GM19463 (cell line): ENCODE results near the gene MPHOSPH8.
"Not testable (repeated sequence)": the region's sequence is repeated elsewhere in the genome, so short reads cannot be mapped to it uniquely, and the experiment has no call there.

Experiments
- ATAC-seq: cut with Tn5 transposase; IDR thresholded peaks from one replicate; pipeline ENCODE4 v1.9.1; 2021; ENCODE audit warnings: mild to moderate bottlenecking, moderate library complexity; ENCODE audit not compliant: unreplicated experiment

Gene MPHOSPH8

DNA sequence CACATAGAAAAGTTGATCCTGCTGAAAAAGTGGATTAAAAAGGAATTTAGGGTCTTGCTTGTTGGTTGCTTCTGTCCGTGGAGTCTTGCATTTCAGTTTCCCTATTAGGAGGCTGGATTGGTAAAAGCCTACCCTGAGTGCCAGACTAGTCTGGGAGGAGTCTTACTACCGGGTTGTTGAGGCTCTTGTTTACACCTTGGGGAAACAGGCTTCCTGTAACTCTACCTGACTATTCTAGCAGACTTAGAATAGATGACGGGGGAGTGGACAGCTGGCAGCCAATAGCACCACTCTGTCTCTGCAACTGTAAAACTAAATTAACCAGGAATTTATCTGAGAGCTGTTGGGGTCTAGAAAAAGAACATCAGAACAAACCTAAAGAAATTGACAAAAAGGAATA is 11.3 kb upstream of the MPHOSPH8 start:
- no peak for ATAC-seq

DNA sequence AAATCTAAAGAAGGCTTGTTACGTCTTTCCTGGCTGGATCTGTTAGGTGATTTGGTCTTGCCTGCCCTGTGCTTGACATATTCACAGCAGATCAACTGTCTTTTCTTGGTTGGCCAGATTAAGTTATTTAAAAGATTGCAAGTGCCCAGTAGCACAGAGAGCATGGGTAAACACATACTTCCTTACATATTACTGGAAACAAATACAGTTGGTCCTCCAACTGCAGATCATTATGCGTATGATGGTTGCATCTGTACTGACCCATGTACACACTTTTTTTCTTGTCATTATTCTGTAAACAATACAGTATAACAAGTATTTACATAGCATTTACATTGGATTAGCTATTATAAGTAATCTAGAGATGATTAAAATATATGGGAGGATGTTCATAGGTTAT is 9.2 kb upstream of the MPHOSPH8 start:
- no peak for ATAC-seq

DNA sequence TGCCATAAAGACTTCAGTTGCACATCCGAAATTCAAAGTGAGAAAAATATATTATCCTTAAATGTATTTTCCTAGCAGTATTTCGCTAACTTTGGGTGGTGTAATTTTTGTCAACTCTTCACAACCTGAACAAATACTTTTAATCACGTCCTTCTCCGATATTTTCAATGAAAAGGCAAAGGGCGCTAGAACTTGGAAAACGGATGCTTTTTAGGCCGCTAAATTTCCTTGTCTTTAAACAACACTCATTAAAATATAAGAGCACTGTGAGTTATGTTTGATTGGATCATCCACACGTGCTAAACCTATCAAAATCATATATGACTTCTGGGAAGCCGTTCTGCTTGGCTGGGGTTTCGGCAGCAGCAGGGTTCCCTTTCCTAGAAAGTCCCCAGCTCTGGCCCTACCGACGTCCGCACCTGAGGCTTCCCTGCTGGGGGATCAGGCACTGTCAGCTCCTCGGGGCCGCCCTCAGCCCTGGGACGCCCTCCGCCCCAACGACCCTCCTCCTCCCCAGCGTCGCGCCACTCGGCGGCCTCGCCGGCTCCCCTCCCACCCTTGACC is 462 bp upstream of the MPHOSPH8 start:
- no peak for ATAC-seq

DNA sequence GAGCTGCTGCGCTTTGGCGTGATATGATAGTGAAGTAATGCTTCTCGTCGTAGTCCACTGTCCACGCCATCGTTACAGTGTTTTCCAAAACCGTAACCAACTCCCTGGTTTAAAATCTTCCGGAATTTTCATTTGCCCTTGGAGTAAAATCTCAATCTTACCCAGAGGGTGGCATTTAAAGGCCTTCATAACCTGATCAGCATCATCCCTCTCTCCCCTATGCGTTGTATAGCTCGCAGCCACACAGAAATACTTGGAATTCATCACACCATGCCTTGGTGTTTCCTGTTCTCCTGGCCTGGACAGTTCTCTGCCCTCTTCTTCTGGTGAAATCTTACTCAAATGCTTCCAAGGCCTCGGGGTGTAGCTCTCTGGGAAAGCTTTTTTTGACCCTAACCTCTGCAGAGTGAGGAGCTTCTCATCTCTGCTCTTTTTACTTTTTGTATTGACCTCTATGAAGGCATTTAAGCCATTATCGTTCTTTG is 839 bp downstream of the MPHOSPH8 start:
- no peak for ATAC-seq

DNA sequence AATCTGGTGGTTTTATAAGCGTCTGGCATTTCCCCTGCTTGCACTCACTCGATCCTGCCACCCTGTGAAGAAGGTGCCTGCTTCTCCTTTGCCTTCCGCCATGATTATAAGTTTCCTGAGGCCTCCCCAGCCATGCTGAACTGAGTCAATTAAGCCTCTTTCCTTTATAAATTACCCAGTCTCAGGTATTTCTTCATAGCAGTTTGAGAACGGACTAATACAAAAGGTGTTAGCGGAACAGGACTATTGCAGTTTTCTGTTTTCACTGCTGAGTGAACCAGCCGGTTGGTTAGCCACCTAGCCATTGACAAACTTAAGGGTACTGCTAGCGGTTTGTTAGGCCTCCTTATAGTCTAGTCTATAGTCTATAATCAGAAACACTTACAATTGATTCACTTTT is 2.5 kb downstream of the MPHOSPH8 start:
- not testable (repeated sequence) for ATAC-seq

DNA sequence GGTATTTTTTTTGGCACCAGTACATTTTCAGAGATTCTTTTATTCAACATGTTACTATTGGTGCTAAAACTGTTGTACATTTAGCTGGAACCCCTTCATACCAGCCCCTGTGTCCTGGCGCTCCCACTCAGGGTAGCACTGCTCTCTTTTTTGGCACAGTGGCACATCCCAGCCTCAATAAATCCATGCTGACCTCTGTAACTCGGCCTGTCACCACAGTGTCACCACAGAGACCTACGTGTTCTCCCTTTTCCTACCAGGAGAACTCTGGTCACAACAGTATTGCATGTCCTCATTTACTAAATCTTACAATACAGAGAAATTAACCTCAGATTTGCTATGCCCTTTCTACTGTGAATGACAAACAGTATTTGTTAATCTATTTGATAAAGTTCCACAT is 10.2 kb downstream of the MPHOSPH8 start:
- no peak for ATAC-seq

DNA sequence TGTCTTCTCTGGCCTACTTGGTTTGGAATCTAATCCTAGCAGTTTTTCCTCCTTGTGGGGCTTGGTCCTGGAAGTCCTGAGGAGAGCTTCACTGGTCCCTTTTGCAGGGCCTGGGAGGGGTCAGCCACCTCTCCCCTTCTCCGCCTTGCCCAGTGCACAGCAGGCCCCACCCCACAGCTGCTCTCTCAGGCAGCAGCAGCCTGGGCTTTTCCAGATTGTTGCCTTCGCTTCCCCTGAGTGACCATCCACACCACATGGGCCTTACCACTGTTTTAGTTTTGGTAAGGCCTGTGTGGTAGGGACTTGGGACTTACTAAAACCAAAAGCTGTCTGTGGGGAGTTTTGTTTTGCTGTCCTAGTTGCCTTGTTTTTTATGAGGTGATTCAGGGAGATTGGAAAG is 11.5 kb downstream of the MPHOSPH8 start:
- ATAC-seq, result peak; percentile 58

DNA sequence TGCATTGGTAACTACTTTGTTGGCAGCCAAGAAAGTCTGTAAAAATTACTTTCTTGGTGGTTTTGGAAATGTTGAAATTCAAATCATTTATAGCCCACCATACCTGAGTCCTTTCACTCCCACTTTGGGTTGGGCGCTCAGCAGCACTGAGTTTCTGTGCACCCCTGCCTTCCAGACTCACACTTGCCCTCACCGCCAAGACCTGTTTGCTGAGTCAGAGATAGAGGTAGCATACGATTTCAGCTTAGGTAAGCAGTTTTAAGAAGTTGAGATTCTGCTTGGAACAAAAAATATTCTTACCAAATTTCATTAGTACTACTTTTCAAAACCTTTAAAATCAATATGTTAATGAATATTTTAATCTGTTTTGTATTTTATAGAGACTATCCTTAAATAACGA is 12.6 kb downstream of the MPHOSPH8 start:
- ATAC-seq, result no peak

DNA sequence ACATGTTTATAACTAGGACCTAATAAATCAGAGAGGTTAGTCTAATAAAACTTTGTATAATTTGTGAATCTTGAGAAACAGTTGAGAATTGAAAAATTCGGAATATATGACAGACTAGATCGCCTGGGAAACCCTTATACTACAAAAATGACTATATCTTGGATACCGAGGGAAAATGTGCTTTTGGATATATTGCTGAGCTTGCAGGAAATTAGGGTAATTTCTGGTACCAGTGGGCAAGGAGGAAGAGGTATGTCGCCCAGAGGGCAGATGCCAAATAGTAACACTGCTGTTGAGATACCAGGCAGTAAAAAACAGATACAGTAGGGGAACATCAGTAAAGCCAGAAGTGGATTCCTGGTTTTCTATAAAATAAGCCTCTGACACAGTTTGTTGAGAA is 17.3 kb downstream of the MPHOSPH8 start:
- ATAC-seq, result no peak

DNA sequence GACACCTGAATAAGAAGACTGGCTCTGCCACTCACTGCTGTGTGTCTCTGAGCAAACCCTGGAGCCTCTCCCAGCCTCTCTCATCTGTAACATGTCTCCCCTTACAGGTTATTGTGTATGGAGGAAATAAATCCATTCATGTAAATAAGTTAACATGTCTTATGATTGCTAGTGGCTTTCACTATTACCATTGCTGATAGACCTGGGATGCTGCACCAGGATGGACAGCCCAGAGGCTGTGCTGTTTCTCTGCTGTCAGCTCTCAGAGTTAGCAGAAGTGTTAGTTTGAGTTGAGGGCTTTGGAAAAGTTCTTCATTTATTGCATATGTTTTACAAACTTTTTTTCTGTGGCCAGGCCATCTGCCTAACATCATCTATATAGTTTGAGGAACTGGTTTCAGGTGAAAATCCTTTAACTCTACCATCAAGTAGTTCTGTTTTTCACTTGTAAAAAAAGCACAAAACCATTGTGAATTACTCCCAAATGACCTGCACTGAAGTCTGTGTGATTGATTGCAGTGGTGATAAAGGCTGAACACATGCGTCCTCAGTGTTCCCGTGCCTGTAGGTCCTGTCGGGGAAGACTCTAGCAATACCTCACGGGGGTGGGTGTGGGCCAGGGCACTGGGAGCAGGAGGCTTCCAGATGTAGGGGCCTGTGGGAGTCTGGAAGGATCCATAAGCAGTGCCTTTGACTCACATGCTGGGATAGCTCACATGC is 24.6 kb downstream of the MPHOSPH8 start:
- no peak for ATAC-seq

DNA sequence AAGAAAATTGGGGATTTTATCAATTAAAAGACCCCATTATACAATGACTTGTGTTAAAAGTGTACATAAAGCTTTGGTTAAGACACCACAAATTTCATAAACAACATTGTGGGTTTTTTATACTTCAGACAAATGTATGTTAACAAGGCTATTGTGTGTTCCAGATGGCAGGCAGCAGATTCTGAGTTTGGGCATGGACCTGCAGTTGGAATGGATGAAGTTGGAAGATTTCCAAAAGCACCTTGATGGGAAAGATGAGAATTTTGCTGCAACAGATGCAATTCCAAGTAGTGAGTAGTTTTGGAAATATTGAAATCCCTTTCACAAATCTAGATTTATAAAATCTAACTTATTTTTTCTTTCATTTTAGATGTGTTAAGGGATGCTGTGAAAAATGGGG is 25.4 kb downstream of the MPHOSPH8 start:
- ATAC-seq, result no peak

DNA sequence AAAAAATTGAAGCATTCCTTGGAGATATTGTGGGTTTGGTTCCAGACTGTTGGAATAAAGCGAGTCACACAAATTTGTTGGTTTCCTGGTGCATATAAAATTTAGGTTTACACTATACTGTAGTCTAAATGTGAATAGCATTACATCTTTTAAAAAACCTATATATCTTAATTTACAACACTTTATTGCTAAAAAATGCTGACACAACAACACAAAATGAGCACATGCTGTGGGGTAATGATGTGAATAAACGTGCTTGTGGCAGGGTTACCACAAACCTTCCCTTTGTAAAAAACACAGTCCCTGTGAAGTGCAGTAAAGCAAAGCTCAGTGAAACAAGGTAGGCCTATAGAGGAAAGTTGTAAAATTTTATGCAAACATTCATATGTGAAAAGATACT is 27.7 kb downstream of the MPHOSPH8 start:
- ATAC-seq, result no peak

DNA sequence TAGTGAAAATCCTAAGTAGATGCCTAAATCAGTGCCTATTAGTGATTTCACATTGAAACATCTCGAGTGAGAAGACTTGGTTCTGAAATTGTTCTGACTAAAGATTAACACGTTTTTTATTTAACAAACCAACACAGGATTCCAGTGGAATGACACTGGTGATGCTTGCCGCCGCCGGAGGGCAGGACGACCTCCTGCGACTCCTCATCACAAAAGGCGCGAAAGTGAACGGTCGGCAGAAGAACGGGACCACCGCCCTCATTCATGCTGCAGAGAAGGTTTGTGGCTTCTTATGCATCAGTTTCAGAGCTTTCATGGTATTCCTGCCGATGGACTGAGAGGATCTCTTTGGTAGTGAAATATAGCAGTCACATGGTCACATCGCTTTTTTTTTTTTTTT is 28.1 kb downstream of the MPHOSPH8 start:
- ATAC-seq, result no peak

DNA sequence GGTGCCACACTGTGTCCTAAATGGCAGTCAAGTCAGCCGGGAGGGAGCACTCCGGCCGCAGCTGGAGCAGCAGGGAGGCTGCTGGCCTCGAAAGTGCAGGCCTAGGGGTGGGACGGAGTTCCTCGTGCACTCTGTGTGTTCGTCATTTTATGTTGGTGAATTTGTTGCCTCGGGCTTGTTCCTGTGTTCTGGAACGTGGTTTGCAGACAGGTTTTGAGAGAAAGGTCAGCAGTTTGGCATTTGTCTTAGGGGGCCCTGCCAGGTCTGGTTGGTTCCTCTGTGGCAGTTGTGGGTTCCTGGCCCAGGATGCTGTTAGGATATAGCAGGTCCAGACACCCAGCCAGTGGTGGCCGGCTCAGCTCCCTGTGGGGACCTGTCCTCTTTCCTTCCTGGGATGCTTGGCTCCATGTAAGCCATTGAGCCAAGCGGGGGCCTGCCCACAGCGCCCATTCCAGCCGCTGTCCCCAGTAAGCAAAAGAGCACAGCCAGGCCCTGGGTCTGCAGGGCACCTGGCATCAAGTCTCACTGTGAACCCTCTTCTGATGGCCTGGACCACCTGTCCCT is 30.0 kb downstream of the MPHOSPH8 start:
- ATAC-seq, result no peak

DNA sequence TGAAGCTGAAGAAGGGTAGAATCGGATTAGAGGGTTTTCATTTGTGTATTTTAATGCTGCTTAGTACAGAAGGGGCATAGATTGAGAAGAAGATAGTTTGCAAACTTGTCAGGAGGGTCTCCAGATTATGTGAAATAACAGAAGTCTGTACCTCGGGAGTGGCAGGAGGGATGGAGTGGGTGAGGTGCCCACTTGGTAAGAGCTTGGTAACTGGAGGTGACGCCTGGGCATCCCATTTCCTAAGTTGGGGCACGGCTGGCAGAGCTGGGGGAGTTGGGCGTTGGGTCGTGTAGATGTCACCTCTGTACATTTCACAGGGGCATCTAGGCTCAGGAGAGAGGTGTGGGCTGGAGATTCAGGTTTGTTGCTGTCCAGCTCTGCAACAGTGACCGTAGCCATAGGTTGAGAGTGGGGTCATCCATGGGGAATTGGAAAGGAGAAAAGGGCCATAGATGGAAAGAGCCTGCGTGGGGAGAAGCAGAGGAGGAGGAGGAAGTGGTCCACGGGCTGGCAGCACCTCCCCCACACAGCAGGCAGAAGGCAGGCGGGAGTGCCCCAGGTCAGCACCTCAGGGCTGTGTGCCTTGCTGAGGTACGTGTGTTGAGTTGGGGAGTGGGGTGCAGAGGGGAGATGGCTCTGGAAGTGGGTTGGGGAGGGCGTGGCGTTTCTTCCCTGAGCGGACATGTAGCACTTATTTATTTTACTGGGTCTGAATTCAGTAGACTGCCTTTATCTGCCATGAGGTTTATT is 31.2 kb downstream of the MPHOSPH8 start:
- no peak for ATAC-seq

DNA sequence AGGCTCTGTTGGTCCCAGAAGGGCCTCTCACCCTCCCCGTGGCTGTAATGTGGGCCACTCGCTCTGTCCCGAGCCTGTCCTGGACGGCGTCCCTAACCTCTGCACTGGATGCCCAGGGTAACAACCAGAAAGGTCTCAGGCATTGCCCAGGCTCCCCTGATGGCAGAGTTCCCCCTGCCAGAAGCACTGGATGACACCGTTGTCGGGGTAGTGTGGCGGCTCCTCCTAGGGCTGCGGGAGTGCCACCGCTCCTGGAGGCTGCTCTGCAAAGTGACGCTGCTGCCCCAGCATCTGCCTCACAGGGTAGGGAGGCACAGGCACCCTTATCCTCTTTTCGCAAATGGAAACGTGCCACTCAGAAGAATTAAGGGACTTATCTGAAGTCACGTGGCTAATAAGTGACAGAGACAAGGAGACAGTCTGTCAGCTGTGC is 32.0 kb downstream of the MPHOSPH8 start:
- ATAC-seq, result no peak

DNA sequence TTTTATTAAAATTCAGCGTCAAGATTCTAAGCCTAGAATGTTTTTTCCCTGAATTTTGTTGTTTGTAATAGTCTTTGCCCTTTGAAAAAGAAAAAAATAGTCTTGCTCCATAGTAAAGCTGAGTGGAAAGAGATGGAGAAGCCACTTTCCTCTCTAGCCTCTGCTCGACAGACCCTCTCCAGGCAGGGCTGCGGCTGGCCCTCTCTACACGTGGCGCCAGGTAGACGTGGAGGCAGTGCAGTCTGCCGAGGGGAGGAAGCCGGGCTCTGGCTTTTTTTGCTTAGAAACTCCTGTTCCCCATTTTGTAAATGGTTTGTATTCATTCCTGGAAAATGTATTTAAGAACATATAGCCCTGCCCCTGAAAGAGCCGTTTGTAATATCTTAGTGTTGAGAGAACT is 35.3 kb downstream of the MPHOSPH8 start:
- no peak for ATAC-seq

DNA sequence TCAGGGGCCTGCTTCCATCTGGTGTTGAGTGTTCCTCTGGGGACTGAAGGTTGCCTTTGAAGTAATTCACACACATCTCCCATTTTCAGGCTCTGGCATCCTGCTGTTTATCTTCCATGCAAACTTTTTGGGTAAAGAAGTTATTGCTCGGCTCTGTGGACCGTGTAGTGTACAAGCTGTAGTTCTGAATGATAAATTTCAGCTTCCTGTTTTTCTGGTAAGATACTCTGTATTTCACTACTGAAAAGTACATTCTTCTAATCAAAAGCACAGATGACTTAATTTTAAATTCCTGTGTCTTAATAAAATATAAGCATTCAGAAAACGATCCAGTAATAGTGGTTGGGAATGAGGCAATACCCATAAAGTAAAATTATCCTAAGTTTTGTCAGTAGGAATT is 36.7 kb downstream of the MPHOSPH8 start:
- ATAC-seq, result no peak

DNA sequence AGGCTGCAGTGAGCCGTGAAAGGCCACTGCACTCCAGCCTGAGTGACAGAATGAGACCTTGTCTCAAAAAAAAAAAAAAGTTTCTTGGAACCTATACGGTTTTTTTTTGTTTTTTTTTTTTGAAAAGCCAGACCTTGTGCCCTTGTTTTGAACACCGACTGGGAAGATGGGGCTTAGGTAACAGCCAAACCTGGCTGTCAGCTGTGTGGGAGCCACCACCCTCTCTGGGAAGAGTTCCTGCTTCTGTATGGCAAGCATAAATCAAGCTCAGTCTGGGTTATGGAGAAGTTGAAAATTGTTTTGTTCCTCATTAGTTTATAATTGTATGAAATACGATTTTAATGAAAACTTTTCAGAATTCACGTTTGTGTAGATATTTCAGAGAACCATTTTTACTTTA is 39.5 kb downstream of the MPHOSPH8 start:
- ATAC-seq, result no peak

DNA sequence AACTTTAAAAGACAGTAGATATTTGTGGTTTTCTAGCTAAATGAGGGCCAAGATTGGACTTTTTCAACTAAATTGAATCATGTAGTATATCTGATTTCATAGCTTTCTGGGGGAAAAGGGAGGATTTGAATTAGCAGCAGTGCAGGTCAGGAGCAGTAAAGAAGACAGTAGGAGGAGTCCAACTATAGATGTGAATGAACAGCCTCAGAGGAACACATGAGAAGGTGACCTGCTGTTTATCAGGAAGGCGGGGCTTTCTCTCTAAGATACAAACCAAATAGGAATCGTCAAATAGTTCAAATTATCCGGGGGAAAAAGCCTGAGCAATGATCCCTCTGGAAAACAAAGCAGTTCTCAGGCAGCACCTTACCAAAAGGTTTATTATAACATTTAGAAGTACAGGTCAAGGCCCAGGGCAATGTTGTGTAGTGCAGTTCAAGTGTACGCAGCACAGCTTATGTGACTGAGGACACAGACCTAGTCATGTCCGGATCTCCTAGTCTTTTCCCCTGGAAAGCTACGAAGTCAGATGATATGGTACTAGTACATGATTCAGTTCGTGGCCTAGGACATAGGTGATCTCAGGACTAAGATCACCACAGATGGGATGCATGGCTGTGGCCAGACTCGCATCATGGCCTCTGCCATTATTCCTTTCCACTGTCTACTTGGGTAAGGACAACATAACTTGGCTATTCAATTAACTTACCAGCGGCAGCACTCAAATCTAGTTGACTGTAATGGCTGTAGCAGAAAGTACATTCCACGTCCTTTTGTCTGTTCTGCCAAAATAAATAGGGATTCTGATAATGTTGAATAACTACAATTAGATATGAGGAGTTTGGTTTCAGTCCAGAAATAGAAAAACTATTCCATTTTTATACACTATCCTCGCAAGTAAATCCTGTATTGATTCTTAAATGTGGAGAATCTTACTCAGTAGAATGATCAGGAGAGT is 40.3 kb downstream of the MPHOSPH8 start:
- ATAC-seq, result no peak

DNA sequence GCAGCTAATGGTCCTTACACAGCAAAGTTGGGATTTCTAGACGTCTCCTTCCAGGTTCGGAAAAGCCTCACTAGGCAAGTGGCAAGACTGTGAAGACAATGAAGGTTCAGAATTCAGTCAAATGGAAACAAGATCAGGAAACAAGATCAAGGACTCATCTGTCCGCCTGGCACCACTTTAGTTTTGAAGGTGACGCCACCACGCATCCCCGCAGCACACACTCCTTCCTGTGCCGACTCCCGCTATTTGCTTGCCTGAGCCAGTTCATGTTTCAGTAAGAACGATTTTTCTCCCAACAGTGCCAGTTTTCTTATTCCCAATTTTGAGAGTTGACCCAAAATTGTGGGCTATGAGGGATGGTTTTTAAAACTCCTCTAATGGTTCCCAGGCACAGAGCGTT is 41.4 kb downstream of the MPHOSPH8 start:
- ATAC-seq, result no peak
